Measurements from ENCODE around the gene TEX55. TPM values are rescaled to one million over a fixed set of nuclear protein-coding genes. Genes with fewer than 3 reads are reported as not detected.

TEX55 gene
- total and polyA plus RNA-seq, 2 experiments from 2014 or later: 0.17 TPM; not detected in 1

GRCh38 chr3:119195151-119195476 lies 49.1 kb downstream of the TEX55 start (continued):
- TF ChIP-seq ZNF462 (CRISPR knock-in tag; IDR thresholded peaks at IDR 0.05): no peak

- peaks cover 2% of the 10 kb centered on the region for H3K27me3 Mint-ChIP-seq (ENCODE audit: insufficient read depth, low read depth, poor library complexity)
- TF ChIP-seq NANOG (IDR thresholded peaks at IDR 0.05; ENCODE audit: borderline replicate concordance) (no peak), CTCF (conservative IDR thresholded peaks at IDR 0.05; ENCODE audit: low read depth in 2 of 2) (no peak)
- Histone ChIP-seq H3K79me2 (replicated peaks; ENCODE audit: insufficient read depth) (no peaks in the 10 kb centered on the region), H3K27me3 (ENCODE audit: insufficient read depth) (no peaks in the 10 kb centered on the region), H3K4me3 (no peak overlapping the region), H3K9me2 (ENCODE audit: insufficient read depth) (peaks cover 6% of the 10 kb centered on the region), H3K4me1 (ENCODE audit: insufficient read depth) (no peaks in the 10 kb centered on the region), H4K20me1 (replicated peaks; ENCODE audit: insufficient read depth) (no peaks in the 10 kb centered on the region), H3K4me2 (no peak overlapping the region), H3K27ac (ENCODE audit: low read depth) (no peak overlapping the region), H2AFZ (no peak overlapping the region), H3K36me3 (ENCODE audit: insufficient read depth) (no peaks in the 10 kb centered on the region), H3F3A (replicated peaks; ENCODE audit: low read depth) (no peaks in the 10 kb centered on the region)
- no peak overlapping the region for H3K27ac Mint-ChIP-seq
- no peak overlapping the region for H3K4me3 Mint-ChIP-seq
- ATAC-seq: no peak
- DNase-seq (ENCODE audit: low spot score): peak; percentile 9
- H3K9me3 Mint-ChIP-seq: no peaks in the 10 kb centered on the region
- peaks cover 7% of the 10 kb centered on the region; the same call in 2 of the 3 replicates for H3K4me1 Mint-ChIP-seq
- H3K36me3 Mint-ChIP-seq (ENCODE audit: low read depth): no peaks in the 10 kb centered on the region
Measured at GRCh38 chr3:119195911-119196310, 49.9 kb downstream of the TEX55 start.

Other genes with a start within 250 kb of the TEX55 start
- gene IGSF11, start 111.3 kb upstream of the TEX55 start, total RNA-seq (2014; rRNA removed; shearing (Covaris generic)): 1.8 and 3.3 TPM in 2 replicates
- 0.68 and 1.0 TPM in 2 replicates for gene IGSF11, start 111.3 kb upstream of the TEX55 start, polyA plus RNA-seq (2016; fragmentation: Nextera tagmentation; extraction: Ambion mirVana)
- 0.66 TPM in 1 of 2 replicates, not detected in the other for gene UPK1B, start 27.4 kb downstream of the TEX55 start, total RNA-seq (2014; rRNA removed; shearing (Covaris generic))
- gene UPK1B, start 27.4 kb downstream of the TEX55 start, polyA plus RNA-seq (2016; fragmentation: Nextera tagmentation; extraction: Ambion mirVana): 0.26 and 0.39 TPM in 2 replicates
- gene B4GALT4, start 94.7 kb downstream of the TEX55 start, total RNA-seq (2014; rRNA removed; shearing (Covaris generic)): 37.9 and 45.3 TPM in 2 replicates
- gene B4GALT4, start 94.7 kb downstream of the TEX55 start, polyA plus RNA-seq (2016; fragmentation: Nextera tagmentation; extraction: Ambion mirVana): 35.2 and 38.3 TPM in 2 replicates
- 4.2 and 4.3 TPM in 2 replicates for gene ARHGAP31, start 148.2 kb downstream of the TEX55 start, total RNA-seq (2014; rRNA removed; shearing (Covaris generic))
- gene ARHGAP31, start 148.2 kb downstream of the TEX55 start, polyA plus RNA-seq (2016; fragmentation: Nextera tagmentation; extraction: Ambion mirVana): 0.61 and 1.2 TPM in 2 replicates

All from GM23338 (cell line).